Tibial nerve (tissue), 4 donors: ENCODE measurements around the gene TRMT10B.

ENCODE experiments used
- EP300 ChIP-seq, 2 donors: sonication (generic); formaldehyde crosslinking; IDR thresholded peaks; one replicate each; pipeline ENCODE4 v1.6.1; 2017; ENCODE audit warnings: antibody characterized with exemption in 2 of 2, mild to moderate bottlenecking in 1 of 2
- POLR2A ChIP-seq, 2 donors: fragments of 450-650 bp; IDR thresholded peaks; one replicate each; pipeline ENCODE4 v1.6.1; 2017; ENCODE audit warnings: antibody characterized with exemption in 2 of 2, mild to moderate bottlenecking in 2 of 2, moderate library complexity in 2 of 2
- TF ChIP-seq, protein P1 (sequence below), 5 experiments: fragments of 200-600 bp in 3 of 5; fragments of 450-650 bp in 2 of 5; sonication (generic) in 3 of 5; IDR thresholded peaks; one replicate each; pipeline ENCODE4 v1.5.1; 2016 to 2019; ENCODE audit warnings: antibody characterized with exemption in 5 of 5, mild to moderate bottlenecking in 3 of 5, moderate library complexity in 2 of 5

DNA sequence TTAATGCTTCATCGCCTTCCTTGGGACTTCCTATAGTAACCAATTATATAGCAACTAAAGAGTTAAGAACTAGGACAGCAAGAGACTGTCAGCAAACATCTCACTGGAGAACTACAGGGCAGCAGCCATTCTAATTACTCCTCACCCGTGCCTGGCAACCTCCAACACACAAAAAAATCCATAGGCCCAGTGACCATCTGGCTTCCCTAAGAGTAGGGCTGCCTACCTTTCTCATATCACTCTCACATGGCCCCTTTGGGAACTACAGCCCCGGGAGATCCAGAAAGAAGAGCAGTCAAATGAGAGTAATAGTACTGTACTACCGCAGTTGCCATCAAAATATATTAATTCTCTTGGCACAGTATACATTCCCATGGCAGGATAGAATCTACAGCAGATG is 52.7 kb downstream of the TRMT10B start:
- TF ChIP-seq, protein P1, sequence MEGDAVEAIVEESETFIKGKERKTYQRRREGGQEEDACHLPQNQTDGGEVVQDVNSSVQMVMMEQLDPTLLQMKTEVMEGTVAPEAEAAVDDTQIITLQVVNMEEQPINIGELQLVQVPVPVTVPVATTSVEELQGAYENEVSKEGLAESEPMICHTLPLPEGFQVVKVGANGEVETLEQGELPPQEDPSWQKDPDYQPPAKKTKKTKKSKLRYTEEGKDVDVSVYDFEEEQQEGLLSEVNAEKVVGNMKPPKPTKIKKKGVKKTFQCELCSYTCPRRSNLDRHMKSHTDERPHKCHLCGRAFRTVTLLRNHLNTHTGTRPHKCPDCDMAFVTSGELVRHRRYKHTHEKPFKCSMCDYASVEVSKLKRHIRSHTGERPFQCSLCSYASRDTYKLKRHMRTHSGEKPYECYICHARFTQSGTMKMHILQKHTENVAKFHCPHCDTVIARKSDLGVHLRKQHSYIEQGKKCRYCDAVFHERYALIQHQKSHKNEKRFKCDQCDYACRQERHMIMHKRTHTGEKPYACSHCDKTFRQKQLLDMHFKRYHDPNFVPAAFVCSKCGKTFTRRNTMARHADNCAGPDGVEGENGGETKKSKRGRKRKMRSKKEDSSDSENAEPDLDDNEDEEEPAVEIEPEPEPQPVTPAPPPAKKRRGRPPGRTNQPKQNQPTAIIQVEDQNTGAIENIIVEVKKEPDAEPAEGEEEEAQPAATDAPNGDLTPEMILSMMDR (IDR thresholded peaks at IDR 0.05) = no peak
- no peak for TF ChIP-seq POLR2A (IDR thresholded peaks at IDR 0.05)
- TF ChIP-seq EP300 (IDR thresholded peaks at IDR 0.05) = no peak
